ENCODE measurements around the gene FMNL2. TPM values are rescaled to one million over a fixed set of nuclear protein-coding genes. Genes with fewer than 3 reads are reported as not detected.

FMNL2 gene
- total RNA-seq, 1 experiment from 2014 or later: 29.0 TPM

DNA sequence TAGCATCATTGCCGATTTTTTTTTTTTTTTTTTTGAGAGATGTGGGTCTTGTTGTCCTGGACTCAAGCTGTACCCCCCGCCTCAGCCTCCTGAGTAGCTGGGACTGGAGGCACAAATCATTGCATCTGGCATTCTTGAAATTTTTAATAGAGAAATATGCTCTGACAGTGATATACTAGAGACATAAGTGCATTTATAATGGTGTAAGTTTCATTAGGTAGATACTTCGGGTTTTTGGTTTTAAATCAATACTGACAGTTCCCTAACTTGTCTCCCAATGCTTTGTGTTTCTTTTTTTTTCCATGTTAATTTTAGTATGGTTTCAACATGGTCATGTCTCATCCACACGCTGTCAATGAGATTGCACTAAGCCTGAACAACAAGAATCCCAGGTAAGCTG is 243.6 kb downstream of the FMNL2 start:
- POLR2A ChIA-PET (ENCODE audit: unreplicated experiment): no interaction called here
- TF ChIP-seq CTCF (conservative IDR thresholded peaks at IDR 0.05) (no peak), EZH2 (IDR thresholded peaks at IDR 0.05; ENCODE audit: low read depth) (no peak)
- H3K79me2 ChIP-seq (ENCODE audit: low read depth): no peaks in the 10 kb centered on the region; the same call in 1 of the 2 replicates
- no peak overlapping the region for H3K4me3 ChIP-seq
- H2AFZ ChIP-seq: no peak overlapping the region
- intact Hi-C loops (cut with micrococcal nuclease; ENCODE audit: unreplicated experiment): no loop called here
- H4K20me1 ChIP-seq (ENCODE audit: insufficient read depth): no peaks in the 10 kb centered on the region
- 0 out of 2 replicates have a peak, but pooled peaks cover 4% of the 10 kb centered on the region for H3K36me3 ChIP-seq (ENCODE audit: low read depth)
- DNase-seq: no peak
- BruUV-seq (replicated peaks): no TSS peak
- H3F3A ChIP-seq (ENCODE audit: insufficient read depth, low read depth): no peaks in the 10 kb centered on the region
- H3K9me2 ChIP-seq (ENCODE audit: insufficient read depth): no peaks in the 10 kb centered on the region
- no peaks in the 10 kb centered on the region for H3K27me3 ChIP-seq (ENCODE audit: insufficient read depth, low read depth)
- CTCF ChIA-PET: no interaction called here
- H3K4me2 ChIP-seq: no peak overlapping the region
- H3K9me3 ChIP-seq (ENCODE audit: insufficient read depth, low read depth): no peaks in the 10 kb centered on the region
- no peaks in the 10 kb centered on the region for H3K4me1 ChIP-seq (replicated peaks; ENCODE audit: insufficient read depth)
- no peak overlapping the region for H3K27ac ChIP-seq

- BruUV-seq (replicated peaks): no TSS peak
- no peaks in the 10 kb centered on the region for H3K27me3 ChIP-seq (ENCODE audit: insufficient read depth, low read depth)
- H2AFZ ChIP-seq: no peak overlapping the region
- H3K36me3 ChIP-seq (ENCODE audit: low read depth): 0 out of 2 replicates have a peak, but pooled peaks cover 4% of the 10 kb centered on the region
- H3K27ac ChIP-seq: no peak overlapping the region
- intact Hi-C loops (cut with micrococcal nuclease; ENCODE audit: unreplicated experiment): no loop called here
- no peaks in the 10 kb centered on the region; the same call in 1 of the 2 replicates for H3K79me2 ChIP-seq (ENCODE audit: low read depth)
- no peak overlapping the region for H3K4me3 ChIP-seq
- no peaks in the 10 kb centered on the region for H3K4me1 ChIP-seq (replicated peaks; ENCODE audit: insufficient read depth)
- no peak overlapping the region for H3K4me2 ChIP-seq
- H4K20me1 ChIP-seq (ENCODE audit: insufficient read depth): no peaks in the 10 kb centered on the region
- no peak for TF ChIP-seq EZH2 (IDR thresholded peaks at IDR 0.05; ENCODE audit: low read depth)
- TF ChIP-seq CTCF (conservative IDR thresholded peaks at IDR 0.05): no peak
- H3F3A ChIP-seq (ENCODE audit: insufficient read depth, low read depth): no peaks in the 10 kb centered on the region
- CTCF ChIA-PET: no interaction called here
- no peak for DNase-seq
- no peaks in the 10 kb centered on the region for H3K9me3 ChIP-seq (ENCODE audit: insufficient read depth, low read depth)
- POLR2A ChIA-PET (ENCODE audit: unreplicated experiment): no interaction called here
- no peaks in the 10 kb centered on the region for H3K9me2 ChIP-seq (ENCODE audit: insufficient read depth)
Observed at GRCh38 chr2:152580714-152581113, 245.7 kb downstream of the FMNL2 start.

DNA sequence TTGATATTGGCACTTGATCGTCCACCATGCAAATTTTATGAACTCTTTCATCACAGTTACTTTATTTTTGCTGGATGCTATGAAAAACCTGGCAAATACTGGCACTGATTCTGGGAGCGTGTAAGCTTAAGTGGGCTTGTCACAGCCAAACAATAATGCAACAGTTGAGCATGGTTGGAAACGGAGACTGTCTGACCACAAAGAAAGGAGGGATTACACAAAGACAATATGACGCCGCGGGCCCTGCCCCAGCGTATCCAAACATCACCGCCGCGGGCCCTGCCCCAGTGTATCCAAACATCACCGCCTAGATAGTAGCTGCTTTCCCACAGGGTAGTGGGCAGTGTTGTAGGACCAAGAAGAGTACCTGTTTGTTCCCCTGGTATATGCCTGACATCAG is 246.4 kb downstream of the FMNL2 start:
- CTCF ChIA-PET: interaction anchor here (0.6 kb wide), 1 partner anchor 396 kb away, joined by 3 read pairs; no protein-coding TSS in a partner anchor
- TF ChIP-seq EZH2 (IDR thresholded peaks at IDR 0.05; ENCODE audit: low read depth) (no peak), CTCF (conservative IDR thresholded peaks at IDR 0.05) (no peak)
- H3K9me3 ChIP-seq (ENCODE audit: insufficient read depth, low read depth): no peaks in the 10 kb centered on the region
- H3K4me1 ChIP-seq (replicated peaks; ENCODE audit: insufficient read depth): no peaks in the 10 kb centered on the region
- BruUV-seq (replicated peaks): no TSS peak
- 0 out of 2 replicates have a peak, but pooled peaks cover 4% of the 10 kb centered on the region for H3K36me3 ChIP-seq (ENCODE audit: low read depth)
- no peaks in the 10 kb centered on the region for H3K9me2 ChIP-seq (ENCODE audit: insufficient read depth)
- no peak overlapping the region for H2AFZ ChIP-seq
- no peaks in the 10 kb centered on the region for H3K27me3 ChIP-seq (ENCODE audit: insufficient read depth, low read depth)
- POLR2A ChIA-PET (ENCODE audit: unreplicated experiment): no interaction called here
- H3K27ac ChIP-seq: no peak overlapping the region
- H4K20me1 ChIP-seq (ENCODE audit: insufficient read depth): no peaks in the 10 kb centered on the region
- no peaks in the 10 kb centered on the region; the same call in 1 of the 2 replicates for H3K79me2 ChIP-seq (ENCODE audit: low read depth)
- H3F3A ChIP-seq (ENCODE audit: insufficient read depth, low read depth): no peaks in the 10 kb centered on the region
- DNase-seq: no peak
- intact Hi-C loops (cut with micrococcal nuclease; ENCODE audit: unreplicated experiment): no loop called here
- H3K4me2 ChIP-seq: no peak overlapping the region
- no peak overlapping the region for H3K4me3 ChIP-seq

All from PC-9 (cell line).